ENCODE measurements around the gene HDDC2.

- TF ChIP-seq CTCF (IDR thresholded peaks at IDR 0.05) (no peak), POLR2A (IDR thresholded peaks at IDR 0.05) (no peak)
Observed at GRCh38 chr6:125296471-125296870, 5.3 kb downstream of the HDDC2 start.

All from adrenal gland (tissue), 5 donors.